Measurements from ENCODE around the gene KLHL28. TPM values are rescaled to one million over a fixed set of nuclear protein-coding genes. Genes with fewer than 3 reads are reported as not detected.

The KLHL28 gene
- total RNA-seq = 19.1 TPM

DNA sequence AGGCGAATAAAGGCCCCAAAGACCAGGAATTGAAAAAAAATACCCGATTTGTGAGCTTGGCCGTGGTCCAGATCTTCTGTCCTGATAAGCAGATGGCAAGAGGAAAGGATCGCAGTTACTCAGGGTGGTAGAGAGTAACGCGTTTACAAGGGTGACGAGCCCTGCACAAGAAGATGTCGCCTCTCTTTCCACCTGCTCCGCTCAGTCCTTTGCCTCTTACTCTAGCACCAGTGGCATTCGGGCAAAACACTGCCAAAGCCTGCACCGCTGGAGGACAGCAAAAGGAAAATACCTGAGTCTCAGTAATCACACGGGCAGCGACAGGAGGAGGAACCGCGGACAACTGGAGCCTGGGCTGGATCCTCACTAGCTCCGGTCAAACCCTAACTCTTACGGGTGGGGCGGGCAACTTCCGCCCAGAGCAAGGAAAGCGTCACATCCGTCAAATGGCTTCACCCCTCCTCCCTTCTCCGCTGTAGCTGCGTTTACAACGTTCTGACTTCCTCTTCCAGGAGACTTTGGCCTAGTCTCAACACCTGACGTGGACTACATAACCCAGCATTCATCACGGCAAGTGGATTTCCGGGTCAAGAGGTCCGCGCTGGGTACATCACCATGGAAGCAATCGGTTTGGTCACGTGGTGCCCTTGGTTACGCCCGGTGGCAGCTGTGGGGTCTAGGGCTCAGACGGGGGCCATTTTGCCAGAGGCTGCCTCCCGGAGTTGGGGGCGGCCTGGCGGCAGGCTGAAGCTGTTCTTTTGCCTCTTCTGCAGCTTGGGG is at the start of gene KLHL28, which contains the start of gene TOGARAM1:
Gene KLHL28, minus strand, starts transcription at position 394 of the 780 bp plus-strand sequence. CDS start 16,019 bp downstream, outside the sequence.
Gene TOGARAM1, plus strand, starts transcription at position 637 of the 780 bp plus-strand sequence. CDS start 232 bp downstream, outside the sequence.
- peak; percentile 88 to 100 (median 100) for DNase-seq (ENCODE audit: low read depth in 2 of 3, low spot score in 2 of 3)

DNA sequence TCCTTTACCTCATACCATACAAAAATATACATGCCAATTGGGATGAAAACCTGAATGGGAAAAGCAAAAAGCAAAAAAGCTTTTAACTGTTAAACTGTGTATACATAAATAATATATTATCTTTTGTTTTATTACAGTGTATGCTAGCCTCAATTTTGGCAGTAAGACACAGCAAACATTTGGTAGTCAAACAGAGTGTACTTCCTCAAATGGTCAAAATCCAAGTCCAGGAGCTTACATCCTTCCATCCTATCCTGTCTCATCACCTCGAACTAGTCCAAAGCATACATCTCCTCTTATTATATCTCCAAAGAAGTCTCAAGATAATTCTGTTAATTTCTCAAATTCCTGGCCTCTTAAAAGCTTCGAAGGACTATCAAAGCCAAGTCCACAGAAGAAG is 42.2 kb upstream of the KLHL28 start:
- DNase-seq (ENCODE audit: low read depth in 2 of 3, low spot score in 2 of 3) = no peak

DNA sequence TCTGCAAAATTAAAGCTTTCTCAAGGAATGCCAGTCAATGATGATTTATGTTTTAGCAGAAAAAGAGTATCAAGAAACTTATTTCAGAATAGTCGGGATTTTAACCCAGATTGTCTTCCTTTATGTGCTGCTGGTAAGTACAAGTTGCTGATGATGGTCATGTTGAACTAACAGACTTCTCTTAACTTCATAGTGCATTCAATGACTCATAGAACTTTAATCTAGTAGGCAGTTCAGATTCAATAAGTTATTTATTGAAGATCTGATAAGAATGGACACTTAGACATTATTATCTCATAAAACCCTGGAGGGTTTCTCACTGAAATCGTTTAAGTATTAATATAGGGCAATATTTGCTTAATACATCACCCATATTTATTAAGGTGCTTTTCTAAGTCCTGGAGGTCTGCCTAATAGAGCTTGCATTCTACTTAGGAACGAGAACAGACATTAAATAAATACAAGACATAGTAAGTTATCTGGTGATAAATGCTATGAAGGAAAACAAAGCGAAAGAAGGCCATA is 34.1 kb upstream of the KLHL28 start:
- DNase-seq (ENCODE audit: low read depth in 2 of 3, low spot score in 2 of 3) = no peak

DNA sequence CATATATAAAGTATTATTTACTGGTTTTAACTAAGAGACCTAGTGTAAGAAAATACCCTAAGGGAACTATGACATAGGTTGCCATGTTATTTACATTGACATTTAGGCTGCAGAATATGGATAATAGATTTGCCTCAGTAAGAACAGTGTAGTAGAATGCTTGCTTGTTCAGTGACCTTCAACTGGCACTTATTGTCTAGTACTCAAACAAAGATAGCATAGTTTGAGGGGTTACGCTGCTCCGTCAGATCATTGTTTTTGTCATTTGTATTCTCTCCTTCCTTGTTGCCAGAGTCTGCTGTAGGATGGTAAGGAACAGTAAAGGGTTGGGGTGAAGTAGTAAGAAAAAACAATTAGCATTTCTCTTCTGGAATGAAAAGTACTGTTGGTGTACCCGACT is 33.4 kb upstream of the KLHL28 start:
- no peak for DNase-seq (ENCODE audit: low read depth in 2 of 3, low spot score in 2 of 3)

- no peak for DNase-seq (ENCODE audit: low read depth in 2 of 3, low spot score in 2 of 3)
Measured at GRCh38 chr14:44990533-44990932, 28.8 kb upstream of the KLHL28 start.

- peak in 1 of 3 donors; percentile 19 for DNase-seq (ENCODE audit: low read depth in 2 of 3, low spot score in 2 of 3)
Measured at GRCh38 chr14:44989497-44990440, 28.0 kb upstream of the KLHL28 start.

- DNase-seq (ENCODE audit: low read depth in 2 of 3, low spot score in 2 of 3) = peak in 1 of 3 donors; percentile 8
Measured at GRCh38 chr14:44988694-44989093, 26.9 kb upstream of the KLHL28 start.

DNA sequence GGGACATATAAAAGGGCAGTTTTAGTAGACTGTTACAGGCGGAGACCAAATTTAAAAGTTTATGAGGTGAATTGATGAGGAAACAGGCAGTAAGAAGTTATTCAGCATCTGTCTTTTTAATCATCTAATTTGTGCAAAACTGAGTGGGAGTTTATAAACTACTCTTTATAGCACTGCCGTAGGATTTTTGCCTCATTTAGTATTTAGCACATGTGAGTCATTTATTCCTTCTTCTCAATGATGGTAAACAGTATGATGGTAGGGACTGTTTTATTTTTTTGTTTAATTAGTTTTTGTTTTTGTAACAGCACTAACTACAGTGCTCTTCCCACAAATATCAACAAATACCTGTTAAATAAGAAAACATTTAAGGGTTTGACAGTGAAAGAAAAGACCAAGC is 20.8 kb upstream of the KLHL28 start:
- DNase-seq (ENCODE audit: low read depth in 2 of 3, low spot score in 2 of 3) = no peak

GRCh38 chr14:44981198-44981597 is 19.5 kb upstream of the KLHL28 start:
- peak in 1 of 3 donors; percentile 12 for DNase-seq (ENCODE audit: low read depth in 2 of 3, low spot score in 2 of 3)

GRCh38 chr14:44979740-44980356 is 18.1 kb upstream of the KLHL28 start:
- DNase-seq (ENCODE audit: low read depth in 2 of 3, low spot score in 2 of 3) = no peak

DNA sequence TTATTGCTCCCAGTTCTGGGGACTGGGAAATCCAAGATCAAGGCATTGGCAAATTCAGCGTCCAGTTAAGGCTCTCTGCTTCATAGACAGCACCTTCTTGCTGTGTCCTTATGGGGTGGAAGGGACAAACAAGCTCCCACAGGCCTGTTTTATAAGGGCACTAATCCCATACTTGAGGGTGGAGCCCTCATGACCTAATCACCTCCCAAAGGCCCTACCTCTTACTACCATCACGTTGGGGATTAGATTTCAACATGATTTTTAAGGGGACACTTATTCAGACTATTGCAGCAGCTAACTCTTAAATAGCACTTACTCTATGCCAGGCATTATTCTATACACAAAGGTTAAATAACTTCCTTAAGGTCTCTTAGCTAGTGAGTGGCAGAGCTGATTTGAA is 17.5 kb upstream of the KLHL28 start:
- no peak for DNase-seq (ENCODE audit: low read depth in 2 of 3, low spot score in 2 of 3)

GRCh38 chr14:44971459-44971858 is 9.7 kb upstream of the KLHL28 start:
- no peak for DNase-seq (ENCODE audit: low read depth in 2 of 3, low spot score in 2 of 3)

DNA sequence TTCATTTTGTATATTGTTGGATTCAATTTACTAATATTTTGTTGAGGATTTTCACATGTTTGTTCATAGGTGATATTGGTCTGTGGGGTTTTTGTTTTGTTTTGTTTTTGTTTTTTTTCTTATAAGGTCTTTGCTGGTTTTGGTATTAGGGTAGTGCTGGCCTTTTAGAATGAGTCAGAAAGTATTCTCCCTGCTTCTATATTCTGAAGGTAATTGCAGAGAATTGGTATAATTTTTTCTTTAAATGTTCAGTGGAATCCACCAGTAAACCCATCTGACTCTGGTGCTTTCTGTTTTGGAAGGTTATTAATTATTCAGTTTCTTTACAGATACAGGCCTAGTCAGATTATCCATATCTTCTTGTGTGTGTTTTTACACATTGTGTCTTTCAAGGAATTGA is 9.2 kb upstream of the KLHL28 start:
- no peak for DNase-seq (ENCODE audit: low read depth in 2 of 3, low spot score in 2 of 3)

GRCh38 chr14:44968714-44969113 is 7.0 kb upstream of the KLHL28 start:
- DNase-seq (ENCODE audit: low read depth in 2 of 3, low spot score in 2 of 3) = no peak

DNA sequence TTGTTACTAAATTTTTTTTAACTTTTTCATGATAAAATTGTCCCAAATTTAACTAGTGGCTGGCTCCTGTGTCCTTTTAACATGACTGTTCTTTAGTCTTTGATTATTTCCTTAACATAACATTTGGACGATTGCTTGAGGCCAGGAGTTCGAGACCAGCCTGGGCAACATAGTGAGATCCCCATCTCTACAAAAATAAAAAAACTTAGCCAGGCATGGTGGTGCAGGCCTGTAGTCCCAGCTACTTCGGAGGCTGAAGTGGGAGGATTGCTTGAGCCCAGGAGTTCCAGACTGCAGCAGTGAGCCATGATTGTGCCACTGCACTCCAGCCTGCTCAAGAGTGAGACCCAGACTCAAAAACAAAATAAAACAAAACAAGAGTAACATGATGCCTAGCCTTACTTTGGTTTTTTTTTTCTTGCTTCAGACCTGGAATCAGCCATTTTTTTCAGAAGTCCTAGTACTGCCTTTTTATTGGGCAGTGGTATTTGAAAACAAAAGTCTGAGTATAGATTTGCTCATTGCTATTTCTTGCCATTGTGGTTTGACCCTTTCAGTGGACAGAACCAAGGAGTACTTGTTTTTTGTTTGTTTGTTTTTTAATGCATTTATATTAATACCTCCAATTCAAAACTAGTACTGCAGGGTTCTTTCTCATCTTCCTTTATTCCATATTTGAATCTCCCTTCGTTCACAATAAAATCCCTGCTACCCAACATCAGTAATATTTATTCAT is 5.0 kb upstream of the KLHL28 start:
- DNase-seq (ENCODE audit: low read depth in 2 of 3, low spot score in 2 of 3) = no peak

GRCh38 chr14:44963775-44964380 is 2.1 kb upstream of the KLHL28 start:
- no peak for DNase-seq (ENCODE audit: low read depth in 2 of 3, low spot score in 2 of 3)

- no peak for DNase-seq (ENCODE audit: low read depth in 2 of 3, low spot score in 2 of 3)
Measured at GRCh38 chr14:44963044-44963528, 1.3 kb upstream of the KLHL28 start.

DNA sequence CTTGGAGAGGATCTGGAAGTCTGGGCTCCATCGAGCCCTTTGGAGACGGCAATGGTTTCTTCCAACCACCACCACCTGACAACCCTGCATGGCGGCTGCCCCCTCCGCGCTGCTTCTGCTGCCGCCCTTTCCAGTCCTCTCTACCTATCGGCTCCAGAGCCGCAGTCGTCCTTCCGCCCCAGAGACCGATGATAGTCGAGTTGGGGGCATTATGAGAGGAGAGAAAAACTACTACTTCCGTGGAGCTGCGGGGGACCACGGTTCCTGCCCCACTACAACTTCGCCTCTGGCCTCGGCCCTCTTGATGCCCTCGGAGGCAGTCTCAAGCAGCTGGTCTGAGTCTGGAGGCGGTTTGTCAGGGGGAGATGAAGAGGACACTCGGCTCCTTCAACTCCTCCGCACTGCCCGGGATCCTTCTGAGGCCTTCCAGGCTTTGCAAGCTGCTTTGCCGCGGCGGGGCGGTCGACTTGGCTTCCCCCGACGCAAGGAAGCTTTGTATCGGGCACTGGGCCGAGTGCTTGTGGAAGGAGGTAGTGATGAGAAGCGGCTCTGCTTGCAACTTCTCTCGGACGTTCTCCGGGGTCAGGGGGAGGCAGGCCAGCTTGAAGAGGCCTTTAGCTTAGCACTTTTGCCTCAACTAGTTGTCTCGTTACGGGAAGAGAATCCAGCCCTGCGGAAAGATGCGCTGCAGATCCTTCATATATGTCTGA is 742 bp upstream of the KLHL28 start:
- peak in 2 of 3 donors; percentile 79 to 86 for DNase-seq (ENCODE audit: low read depth in 2 of 3, low spot score in 2 of 3)

- DNase-seq (ENCODE audit: low read depth in 2 of 3, low spot score in 2 of 3) = peak; percentile 33 to 73 (median 62)
Measured at GRCh38 chr14:44961151-44961553, 595 bp downstream of the KLHL28 start.
